Peyer's patch (tissue), 4 donors: Measurements from ENCODE around the gene MOK.
A peak's percentile ranks its signal among the peaks of the same experiment; 100 is the strongest.

ENCODE experiments used
- POLR2A ChIP-seq, 2 donors: fragments of 450-650 bp; IDR thresholded peaks; one replicate each; pipeline ENCODE4 v1.5.1; 2017; ENCODE audit warnings: antibody characterized with exemption in 2 of 2, mild to moderate bottlenecking in 2 of 2, moderate library complexity in 2 of 2
- TF ChIP-seq, protein P1 (sequence below), 6 experiments: fragments of 450-650 bp in 4 of 6; fragments of 200-600 bp in 2 of 6; sonication (generic) in 1 of 6; IDR thresholded peaks; one replicate each; pipeline ENCODE4 v1.5.1; 2017 to 2019; ENCODE audit warnings: antibody characterized with exemption in 6 of 6, mild to moderate bottlenecking in 3 of 6, moderate library complexity in 1 of 6

GRCh38 chr14:102320671-102321455, 15.9 kb upstream of the MOK start:
- TF ChIP-seq, protein P1, sequence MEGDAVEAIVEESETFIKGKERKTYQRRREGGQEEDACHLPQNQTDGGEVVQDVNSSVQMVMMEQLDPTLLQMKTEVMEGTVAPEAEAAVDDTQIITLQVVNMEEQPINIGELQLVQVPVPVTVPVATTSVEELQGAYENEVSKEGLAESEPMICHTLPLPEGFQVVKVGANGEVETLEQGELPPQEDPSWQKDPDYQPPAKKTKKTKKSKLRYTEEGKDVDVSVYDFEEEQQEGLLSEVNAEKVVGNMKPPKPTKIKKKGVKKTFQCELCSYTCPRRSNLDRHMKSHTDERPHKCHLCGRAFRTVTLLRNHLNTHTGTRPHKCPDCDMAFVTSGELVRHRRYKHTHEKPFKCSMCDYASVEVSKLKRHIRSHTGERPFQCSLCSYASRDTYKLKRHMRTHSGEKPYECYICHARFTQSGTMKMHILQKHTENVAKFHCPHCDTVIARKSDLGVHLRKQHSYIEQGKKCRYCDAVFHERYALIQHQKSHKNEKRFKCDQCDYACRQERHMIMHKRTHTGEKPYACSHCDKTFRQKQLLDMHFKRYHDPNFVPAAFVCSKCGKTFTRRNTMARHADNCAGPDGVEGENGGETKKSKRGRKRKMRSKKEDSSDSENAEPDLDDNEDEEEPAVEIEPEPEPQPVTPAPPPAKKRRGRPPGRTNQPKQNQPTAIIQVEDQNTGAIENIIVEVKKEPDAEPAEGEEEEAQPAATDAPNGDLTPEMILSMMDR (IDR thresholded peaks at IDR 0.05): peak in 1 of 6 experiments; percentile 3
- TF ChIP-seq POLR2A (IDR thresholded peaks at IDR 0.05): no peak
